ENCODE results near the gene PLCB4. TPM values are rescaled to one million over a fixed set of nuclear protein-coding genes. Genes with fewer than 3 reads are reported as not detected.

The PLCB4 gene
- total RNA-seq, 1 donor from 2014 or later = 21.2 TPM

GRCh38 chr20:9287826-9288225 lies 218.9 kb downstream of the PLCB4 start:
- Mint-ChIP-seq H3K27me3 (no peaks in the 10 kb centered on the region), H3K27ac (no peak overlapping the region), H3K4me3 (no peak overlapping the region), H3K9me3 (peaks cover 4% of the 10 kb centered on the region), H3K36me3 (peaks cover 13% of the 10 kb centered on the region), H3K4me1 (ENCODE audit: unreplicated experiment) (peaks cover 17% of the 10 kb centered on the region)
- DNase-seq (ENCODE audit: extremely low spot score, unreplicated experiment) = no peak
- no peak for TF ChIP-seq CTCF (conservative IDR thresholded peaks at IDR 0.05)

- TF ChIP-seq CTCF (conservative IDR thresholded peaks at IDR 0.05) = no peak
- H3K36me3 Mint-ChIP-seq = peaks cover 13% of the 10 kb centered on the region
Observed at GRCh38 chr20:9290331-9290730, 221.4 kb downstream of the PLCB4 start.

GRCh38 chr20:9293145-9293544 lies 224.3 kb downstream of the PLCB4 start:
- Mint-ChIP-seq H3K4me3 (no peak overlapping the region), H3K27me3 (no peaks in the 10 kb centered on the region), H3K9me3 (peaks cover 4% of the 10 kb centered on the region), H3K27ac (no peak overlapping the region), H3K4me1 (ENCODE audit: unreplicated experiment) (peaks cover 17% of the 10 kb centered on the region), H3K36me3 (peaks cover 12% of the 10 kb centered on the region)
- DNase-seq (ENCODE audit: extremely low spot score, unreplicated experiment) = no peak
- TF ChIP-seq CTCF (conservative IDR thresholded peaks at IDR 0.05) = no peak

More at GRCh38 chr20:9290331-9290730, 221.4 kb downstream of the PLCB4 start:
- no peak for DNase-seq (ENCODE audit: extremely low spot score, unreplicated experiment)
- Mint-ChIP-seq H3K9me3 (peaks cover 4% of the 10 kb centered on the region), H3K27me3 (no peaks in the 10 kb centered on the region), H3K27ac (no peak overlapping the region), H3K4me3 (no peak overlapping the region), H3K4me1 (ENCODE audit: unreplicated experiment) (peaks cover 17% of the 10 kb centered on the region)

GRCh38 chr20:9294041-9294440 lies 225.2 kb downstream of the PLCB4 start:
- no peak overlapping the region for H3K27ac Mint-ChIP-seq
- DNase-seq (ENCODE audit: extremely low spot score, unreplicated experiment) = no peak
- no peaks in the 10 kb centered on the region for H3K27me3 Mint-ChIP-seq
- H3K36me3 Mint-ChIP-seq = peaks cover 6% of the 10 kb centered on the region
- no peaks in the 10 kb centered on the region for H3K9me3 Mint-ChIP-seq
- no peak for TF ChIP-seq CTCF (conservative IDR thresholded peaks at IDR 0.05)
- H3K4me3 Mint-ChIP-seq = no peak overlapping the region
- peaks cover 12% of the 10 kb centered on the region for H3K4me1 Mint-ChIP-seq (ENCODE audit: unreplicated experiment)

GRCh38 chr20:9298906-9299305 lies 230.0 kb downstream of the PLCB4 start:
- H3K4me3 Mint-ChIP-seq = no peak overlapping the region
- H3K9me3 Mint-ChIP-seq = no peaks in the 10 kb centered on the region
- H3K27me3 Mint-ChIP-seq = no peaks in the 10 kb centered on the region
- TF ChIP-seq CTCF (conservative IDR thresholded peaks at IDR 0.05) = no peak
- no peak for DNase-seq (ENCODE audit: extremely low spot score, unreplicated experiment)
- no peak overlapping the region for H3K27ac Mint-ChIP-seq
- peaks cover 19% of the 10 kb centered on the region for H3K4me1 Mint-ChIP-seq (ENCODE audit: unreplicated experiment)
- H3K36me3 Mint-ChIP-seq = peaks cover 3% of the 10 kb centered on the region

- Mint-ChIP-seq H3K4me3 (no peak overlapping the region), H3K36me3 (peaks cover 3% of the 10 kb centered on the region), H3K4me1 (ENCODE audit: unreplicated experiment) (peaks cover 19% of the 10 kb centered on the region), H3K27ac (no peak overlapping the region), H3K9me3 (no peaks in the 10 kb centered on the region), H3K27me3 (no peaks in the 10 kb centered on the region)
- no peak for DNase-seq (ENCODE audit: extremely low spot score, unreplicated experiment)
- no peak for TF ChIP-seq CTCF (conservative IDR thresholded peaks at IDR 0.05)
Observed at GRCh38 chr20:9300080-9300479, 231.2 kb downstream of the PLCB4 start.

All from type B pancreatic cell (in vitro differentiated cells).